ENCODE results near the gene BUD31.
A peak's percentile ranks its signal among the peaks of the same experiment; 100 is the strongest.
"Not testable (repeated sequence)": the region's sequence is repeated elsewhere in the genome, so short reads cannot be mapped to it uniquely, and the experiment has no call there.

Gene BUD31

GRCh38 chr7:99380823-99381663, 27.7 kb upstream of the BUD31 start:
- peak in 1 of 2 experiments; percentile 35 for DNase-seq

GRCh38 chr7:99381664-99382075, 27.1 kb upstream of the BUD31 start:
- DNase-seq = no peak

- DNase-seq = no peak
These were observed 25.6 kb upstream of the BUD31 start for GRCh38 chr7:99383203-99383602.

GRCh38 chr7:99383791-99384370, 24.9 kb upstream of the BUD31 start:
- no peak for DNase-seq

GRCh38 chr7:99384523-99384922, 24.2 kb upstream of the BUD31 start:
- DNase-seq = no peak

- DNase-seq = no peak
These were observed 23.2 kb upstream of the BUD31 start for GRCh38 chr7:99385564-99385963.

- peak; percentile 31 to 53 for DNase-seq
These were observed 22.1 kb upstream of the BUD31 start for GRCh38 chr7:99386584-99387238.

- not testable (repeated sequence) for DNase-seq
These were observed 21.5 kb upstream of the BUD31 start for GRCh38 chr7:99387239-99387635.

GRCh38 chr7:99387912-99388311, 20.9 kb upstream of the BUD31 start:
- no peak for DNase-seq

- DNase-seq = no peak
These were observed 19.0 kb upstream of the BUD31 start for GRCh38 chr7:99389772-99390171.

GRCh38 chr7:99390941-99391602, 17.7 kb upstream of the BUD31 start:
- no peak for DNase-seq

- DNase-seq = no peak
These were observed 16.7 kb upstream of the BUD31 start for GRCh38 chr7:99392046-99392445.

GRCh38 chr7:99392659-99393354, 16.0 kb upstream of the BUD31 start:
- no peak for DNase-seq

- DNase-seq = no peak
These were observed 15.2 kb upstream of the BUD31 start for GRCh38 chr7:99393355-99394187.

GRCh38 chr7:99394188-99394502, 14.6 kb upstream of the BUD31 start:
- no peak for DNase-seq

- no peak for DNase-seq
These were observed 13.0 kb upstream of the BUD31 start for GRCh38 chr7:99395616-99396327.

- DNase-seq = no peak
These were observed 12.1 kb upstream of the BUD31 start for GRCh38 chr7:99396418-99397296.

- no peak for DNase-seq
These were observed 11.3 kb upstream of the BUD31 start for GRCh38 chr7:99397297-99397983.

- no peak for DNase-seq
These were observed 9.8 kb upstream of the BUD31 start for GRCh38 chr7:99398891-99399445.

All from SW 1271 (cell line).